H9 (cell line): ENCODE results near the gene ATG4B. TPM values are rescaled to one million over a fixed set of nuclear protein-coding genes. Genes with fewer than 3 reads are reported as not detected.
A peak's percentile ranks its signal among the peaks of the same experiment; 100 is the strongest.

Source experiments
- DNase-seq: peaks from one replicate; pipeline ENCODE4 v3.0.0-alpha.2; 2017
- H2AFZ ChIP-seq: one replicate; pipeline ENCODE4 v1.6.1; 2013; ENCODE audit warnings: mild to moderate bottlenecking, low read length, control low read depth, moderate library complexity
- H2AK5ac ChIP-seq: 2 replicates; pipeline ENCODE4 v1.6.1; 2013; ENCODE audit warnings: low read length, control low read depth, mixed read lengths; ENCODE audit not compliant: insufficient read length
- H2BK120ac ChIP-seq: one replicate; pipeline ENCODE4 v1.6.1; 2013; ENCODE audit warnings: low read depth, mild to moderate bottlenecking, low read length, control low read depth, inconsistent platforms; ENCODE audit not compliant: poor library complexity, severe bottlenecking
- H2BK12ac ChIP-seq: 2 replicates; pipeline ENCODE4 v1.6.1; 2013; ENCODE audit warnings: low read length, control low read depth, mixed read lengths, low read depth; ENCODE audit not compliant: insufficient read length
- H2BK15ac ChIP-seq: 2 replicates; pipeline ENCODE4 v1.6.1; 2013; ENCODE audit warnings: low read depth, low read length, control low read depth
- H2BK20ac ChIP-seq: one replicate; pipeline ENCODE4 v1.6.1; 2013; ENCODE audit warnings: low read depth, mild to moderate bottlenecking, low read length, control low read depth, inconsistent platforms; ENCODE audit not compliant: poor library complexity, severe bottlenecking
- H2BK5ac ChIP-seq: 2 replicates; pipeline ENCODE4 v1.6.1; 2013; ENCODE audit warnings: low read length, control low read depth, mixed read lengths; ENCODE audit not compliant: insufficient read length
- H3K14ac ChIP-seq: 2 replicates; pipeline ENCODE4 v1.6.1; 2013; ENCODE audit warnings: low read length, control low read depth; ENCODE audit not compliant: insufficient read depth
- H3K18ac ChIP-seq: 2 replicates; pipeline ENCODE4 v1.6.1; 2013; ENCODE audit warnings: low read depth, mild to moderate bottlenecking, mixed read lengths, low read length, control low read depth; ENCODE audit not compliant: insufficient read length
- H3K23ac ChIP-seq: 2 replicates; pipeline ENCODE4 v1.6.1; 2013; ENCODE audit warnings: low read length, control low read depth, mixed read lengths, low read depth; ENCODE audit not compliant: insufficient read length
- H3K23me2 ChIP-seq: 2 replicates; pipeline ENCODE4 v1.6.1; 2013; ENCODE audit warnings: low read depth, mild to moderate bottlenecking, mixed read lengths, low read length, control low read depth; ENCODE audit not compliant: insufficient read length, poor library complexity, severe bottlenecking
- H3K27ac ChIP-seq: 2 replicates; pipeline ENCODE4 v1.5.1; 2013; ENCODE audit warnings: low read length, control low read depth, mixed read lengths, low read depth; ENCODE audit not compliant: insufficient read length
- H3K27me3 ChIP-seq: 2 replicates; pipeline ENCODE4 v1.6.1; 2013; ENCODE audit warnings: low read length, control low read depth, inconsistent platforms; ENCODE audit not compliant: insufficient read depth
- H3K4ac ChIP-seq: 2 replicates; pipeline ENCODE4 v1.6.1; 2013; ENCODE audit warnings: low read depth, mild to moderate bottlenecking, control low read depth, inconsistent platforms, low read length, moderate library complexity
- H3K4me1 ChIP-seq: 2 replicates; pipeline ENCODE4 v1.6.1; 2013; ENCODE audit warnings: low read length, control low read depth, inconsistent platforms; ENCODE audit not compliant: insufficient read depth
- H3K4me2 ChIP-seq: 2 replicates; pipeline ENCODE4 v1.6.1; 2013; ENCODE audit warnings: low read length, control low read depth, mixed read lengths; ENCODE audit not compliant: insufficient read length, insufficient read depth
- H3K56ac ChIP-seq: 2 replicates; pipeline ENCODE4 v1.6.1; 2013; ENCODE audit warnings: low read depth, mild to moderate bottlenecking, mixed read lengths, low read length, control low read depth; ENCODE audit not compliant: insufficient read length
- H3K79me1 ChIP-seq: 2 replicates; pipeline ENCODE4 v1.6.1; 2013; ENCODE audit warnings: low read depth, mild to moderate bottlenecking, moderate library complexity, low read length, control low read depth, inconsistent platforms; ENCODE audit not compliant: insufficient read depth, poor library complexity, severe bottlenecking
- H3K79me2 ChIP-seq: 2 replicates; pipeline ENCODE4 v1.6.1; 2013; ENCODE audit warnings: low read length, control low read depth, inconsistent platforms; ENCODE audit not compliant: insufficient read depth
- H3K9ac ChIP-seq: 2 replicates; pipeline ENCODE4 v1.6.1; 2013; ENCODE audit warnings: low read length, control low read depth, mixed read lengths; ENCODE audit not compliant: insufficient read length; ENCODE audit errors: extremely low read depth
- H3K9me3 ChIP-seq: one replicate; pipeline ENCODE4 v1.6.1; 2013; ENCODE audit warnings: low read depth, low read length, inconsistent platforms; ENCODE audit not compliant: control insufficient read depth
- H3T11ph ChIP-seq: one replicate; pipeline ENCODE4 v1.6.1; 2013; ENCODE audit warnings: mild to moderate bottlenecking, low read length, control low read depth, inconsistent platforms
- H4K20me1 ChIP-seq: one replicate; pipeline ENCODE4 v1.6.1; 2013; ENCODE audit not compliant: control insufficient read depth, insufficient read length, insufficient read depth
- H4K5ac ChIP-seq: 2 replicates; pipeline ENCODE4 v1.6.1; 2013; ENCODE audit warnings: low read depth, mild to moderate bottlenecking, mixed read lengths, low read length, control low read depth; ENCODE audit not compliant: insufficient read length
- H4K8ac ChIP-seq: replicated peaks from 2 replicates; pipeline ENCODE4 v1.6.1; 2013; ENCODE audit warnings: low read length, control low read depth, mixed read lengths, low read depth; ENCODE audit not compliant: insufficient read length
- H4K91ac ChIP-seq: 2 replicates; pipeline ENCODE4 v1.6.1; 2013; ENCODE audit warnings: low read depth, mild to moderate bottlenecking, moderate library complexity, mixed read lengths, low read length, control low read depth; ENCODE audit not compliant: insufficient read length
- H3K27ac Mint-ChIP-seq, 3 experiments: 2 replicates in 2 of 3; 3 replicates in 1 of 3; pipeline ENCODE4 v1.8.0; 2020 to 2021; ENCODE audit warnings: mixed read lengths in 3 of 3, mild to moderate bottlenecking in 1 of 3, moderate library complexity in 1 of 3
- H3K27me3 Mint-ChIP-seq: 2 replicates; pipeline ENCODE4 v1.8.0; 2021; ENCODE audit warnings: low read depth, mild to moderate bottlenecking, moderate library complexity, mixed read lengths
- H3K36me3 Mint-ChIP-seq, 3 experiments: 2 replicates in 2 of 3; 3 replicates in 1 of 3; pipeline ENCODE4 v1.8.0; 2020 to 2021; ENCODE audit warnings: low read depth in 3 of 3, mixed read lengths in 3 of 3; ENCODE audit not compliant: insufficient read depth in 1 of 3
- H3K4me1 Mint-ChIP-seq, 2 experiments: 2 replicates each; pipeline ENCODE4 v1.8.0; 2020; ENCODE audit warnings: mixed read lengths in 2 of 2
- H3K4me3 Mint-ChIP-seq, 2 experiments: 2 replicates in 1 of 2; 3 replicates in 1 of 2; pipeline ENCODE4 v1.8.0; 2020 to 2021; ENCODE audit warnings: mild to moderate bottlenecking in 2 of 2, mixed read lengths in 2 of 2, moderate library complexity in 1 of 2
- H3K9me3 Mint-ChIP-seq, 2 experiments: 2 replicates in 1 of 2; 3 replicates in 1 of 2; pipeline ENCODE4 v1.8.0; 2020; ENCODE audit warnings: mild to moderate bottlenecking in 2 of 2, mixed read lengths in 2 of 2, moderate library complexity in 1 of 2
- CTCF ChIP-seq: fragments of 200-600 bp; sonication (generic); conservative IDR thresholded peaks from 3 replicates; pipeline ENCODE4 v1.8.0; 2021; ENCODE audit warnings: antibody characterized with exemption, mild to moderate bottlenecking
- WGBS: extraction: QIAGEN DNeasy Blood & Tissue Kit; methylation state at CpG from one replicate; pipeline ENCODE4 v1.1.7; 2013; ENCODE audit warnings: missing lambda C conversion rate, low lambda C conversion rate, mixed read lengths; ENCODE audit not compliant: insufficient read length; ENCODE audit errors: extremely low coverage; 5-methylcytosine and 5-hydroxymethylcytosine counted together
- total RNA-seq: library from RNA; stranded (reverse); gene quantifications from 2 replicates; pipeline ENCODE4 v1.2.1, GENCODE V29; 2021

ATG4B gene
- total RNA-seq, 1 experiment from 2014 or later, result 105 TPM

- Mint-ChIP-seq H3K4me1 (peaks cover 3 to 5% of the 10 kb centered on the region in 2 experiments; a peak in 2 of 4 replicates), H3K4me3 (no peak overlapping the region), H3K27me3 (no peaks in the 10 kb centered on the region), H3K36me3 (peaks cover 42 to 84% (median 80%) of the 10 kb centered on the region in 3 experiments; a peak in 6 of 7 replicates), H3K9me3 (no peaks in the 10 kb centered on the region), H3K27ac (peak overlapping the region in 1 of 3 experiments; percentile 10; a peak in 1 of 7 replicates)
- Histone ChIP-seq H3K4me1 (no peaks in the 10 kb centered on the region; the same call in 1 of the 2 replicates), H3K18ac (no peak overlapping the region), H3K27ac (no peak overlapping the region), H4K91ac (no peak overlapping the region), H3K14ac (no peak overlapping the region), H3K4ac (no peak overlapping the region), H2BK20ac (no peak overlapping the region), H3K23ac (no peak overlapping the region), H4K8ac (no peak overlapping the region), H3K79me2 (peaks cover 4% of the 10 kb centered on the region; the same call in 1 of the 2 replicates), H3K9me3 (no peaks in the 10 kb centered on the region), H4K20me1 (no peaks in the 10 kb centered on the region), H3T11ph (no peak overlapping the region), H4K5ac (no peak overlapping the region), H2BK12ac (no peak overlapping the region), H2BK15ac (no peak overlapping the region), H3K56ac (no peak overlapping the region), H3K27me3 (no peaks in the 10 kb centered on the region), H2BK120ac (no peak overlapping the region), H2AK5ac (no peak overlapping the region), H2AFZ (no peak overlapping the region), H3K4me2 (no peak overlapping the region), H3K23me2 (no peaks in the 10 kb centered on the region), H3K9ac (no peak overlapping the region), H2BK5ac (no peak overlapping the region), H3K79me1 (peaks cover 8% of the 10 kb centered on the region)
- WGBS, result no CpG with 5 or more reads among the region's 17 CpGs
- TF ChIP-seq CTCF, result no peak
- no peak for DNase-seq
Observed at GRCh38 chr2:241655516-241656189, 18.2 kb downstream of the ATG4B start.
